ENCODE measurements around the gene FAM181A. TPM values are rescaled to one million over a fixed set of nuclear protein-coding genes. Genes with fewer than 3 reads are reported as not detected.

The FAM181A gene
- total and polyA plus RNA-seq, 2 experiments from 2014 or later, result not detected

DNA sequence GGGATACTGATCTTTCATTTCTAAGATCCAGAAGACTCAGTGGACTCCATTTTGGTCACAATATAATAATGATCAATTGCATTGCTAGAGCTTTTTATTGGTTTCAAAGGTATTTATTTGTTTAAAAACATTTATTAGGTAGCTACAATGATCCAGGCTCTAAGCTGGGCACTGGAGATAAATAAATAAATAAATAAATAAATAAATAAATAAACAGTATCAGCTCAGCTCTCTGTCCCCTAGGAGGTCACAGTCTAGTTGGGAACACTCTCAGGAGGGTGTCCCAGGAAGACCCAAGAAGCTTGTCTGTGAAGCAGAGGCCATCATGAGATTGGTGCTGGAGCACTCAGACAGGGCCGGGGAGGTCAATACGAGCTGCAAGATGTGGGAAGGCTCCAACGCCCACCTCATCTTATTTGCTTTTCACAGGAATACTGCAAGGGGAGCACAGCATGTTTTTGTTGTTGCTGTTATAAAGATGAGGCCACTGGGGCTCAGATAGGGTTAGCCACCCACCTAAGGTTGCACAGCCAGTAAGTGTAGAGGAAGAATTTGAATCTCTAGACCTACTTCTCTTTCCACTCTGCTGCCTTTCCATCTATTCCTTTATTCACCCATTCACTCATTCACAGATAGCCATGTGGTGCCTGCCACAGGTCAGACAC lies 33.8 kb downstream of the FAM181A start:
- ATAC-seq (no peak), DNase-seq (ENCODE audit: low spot score) (no peak)
- Mint-ChIP-seq H3K9me3 (no peaks in the 10 kb centered on the region), H3K27ac (no peak overlapping the region), H3K36me3 (ENCODE audit: low read depth) (no peaks in the 10 kb centered on the region), H3K4me1 (peaks cover 21% of the 10 kb centered on the region), H3K27me3 (ENCODE audit: insufficient read depth, low read depth, poor library complexity) (peaks cover 2% of the 10 kb centered on the region), H3K4me3 (no peak overlapping the region)
- Histone ChIP-seq H3K36me3 (ENCODE audit: insufficient read depth) (no peaks in the 10 kb centered on the region), H3K27ac (ENCODE audit: low read depth) (no peak overlapping the region), H3K4me2 (no peak overlapping the region), H4K20me1 (replicated peaks; ENCODE audit: insufficient read depth) (no peaks in the 10 kb centered on the region), H3K4me3 (no peak overlapping the region), H3K9me2 (ENCODE audit: insufficient read depth) (0 out of 2 replicates have a peak, but pooled peaks cover 5% of the 10 kb centered on the region), H2AFZ (no peak overlapping the region), H3K4me1 (ENCODE audit: insufficient read depth) (no peaks in the 10 kb centered on the region), H3K27me3 (ENCODE audit: insufficient read depth) (no peaks in the 10 kb centered on the region), H3F3A (replicated peaks; ENCODE audit: low read depth) (no peaks in the 10 kb centered on the region), H3K79me2 (replicated peaks; ENCODE audit: insufficient read depth) (no peaks in the 10 kb centered on the region)
- TF ChIP-seq, protein P1, sequence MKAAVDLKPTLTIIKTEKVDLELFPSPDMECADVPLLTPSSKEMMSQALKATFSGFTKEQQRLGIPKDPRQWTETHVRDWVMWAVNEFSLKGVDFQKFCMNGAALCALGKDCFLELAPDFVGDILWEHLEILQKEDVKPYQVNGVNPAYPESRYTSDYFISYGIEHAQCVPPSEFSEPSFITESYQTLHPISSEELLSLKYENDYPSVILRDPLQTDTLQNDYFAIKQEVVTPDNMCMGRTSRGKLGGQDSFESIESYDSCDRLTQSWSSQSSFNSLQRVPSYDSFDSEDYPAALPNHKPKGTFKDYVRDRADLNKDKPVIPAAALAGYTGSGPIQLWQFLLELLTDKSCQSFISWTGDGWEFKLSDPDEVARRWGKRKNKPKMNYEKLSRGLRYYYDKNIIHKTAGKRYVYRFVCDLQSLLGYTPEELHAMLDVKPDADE (IDR thresholded peaks at IDR 0.05), result no peak
- TF ChIP-seq ZNF114 (CRISPR knock-in tag; IDR thresholded peaks at IDR 0.05) (no peak), STAT1 (IDR thresholded peaks at IDR 0.05; ENCODE audit: unreplicated experiment) (no peak), CREB1 (CRISPR knock-in tag; IDR thresholded peaks at IDR 0.05; ENCODE audit: low read depth) (no peak), EZH2phosphoT487 (IDR thresholded peaks at IDR 0.05; ENCODE audit: unreplicated experiment) (no peak), POLR2AphosphoS5 (IDR thresholded peaks at IDR 0.05; ENCODE audit: low read depth) (no peak), EZH2 (IDR thresholded peaks at IDR 0.05; ENCODE audit: low read depth, unreplicated experiment) (no peak), ZNF331 (CRISPR knock-in tag; IDR thresholded peaks at IDR 0.05; ENCODE audit: low read depth) (no peak), NANOG (IDR thresholded peaks at IDR 0.05; ENCODE audit: borderline replicate concordance) (no peak), JUNB (IDR thresholded peaks at IDR 0.05; ENCODE audit: unreplicated experiment) (no peak)
- TF ChIP-seq, protein P2, sequence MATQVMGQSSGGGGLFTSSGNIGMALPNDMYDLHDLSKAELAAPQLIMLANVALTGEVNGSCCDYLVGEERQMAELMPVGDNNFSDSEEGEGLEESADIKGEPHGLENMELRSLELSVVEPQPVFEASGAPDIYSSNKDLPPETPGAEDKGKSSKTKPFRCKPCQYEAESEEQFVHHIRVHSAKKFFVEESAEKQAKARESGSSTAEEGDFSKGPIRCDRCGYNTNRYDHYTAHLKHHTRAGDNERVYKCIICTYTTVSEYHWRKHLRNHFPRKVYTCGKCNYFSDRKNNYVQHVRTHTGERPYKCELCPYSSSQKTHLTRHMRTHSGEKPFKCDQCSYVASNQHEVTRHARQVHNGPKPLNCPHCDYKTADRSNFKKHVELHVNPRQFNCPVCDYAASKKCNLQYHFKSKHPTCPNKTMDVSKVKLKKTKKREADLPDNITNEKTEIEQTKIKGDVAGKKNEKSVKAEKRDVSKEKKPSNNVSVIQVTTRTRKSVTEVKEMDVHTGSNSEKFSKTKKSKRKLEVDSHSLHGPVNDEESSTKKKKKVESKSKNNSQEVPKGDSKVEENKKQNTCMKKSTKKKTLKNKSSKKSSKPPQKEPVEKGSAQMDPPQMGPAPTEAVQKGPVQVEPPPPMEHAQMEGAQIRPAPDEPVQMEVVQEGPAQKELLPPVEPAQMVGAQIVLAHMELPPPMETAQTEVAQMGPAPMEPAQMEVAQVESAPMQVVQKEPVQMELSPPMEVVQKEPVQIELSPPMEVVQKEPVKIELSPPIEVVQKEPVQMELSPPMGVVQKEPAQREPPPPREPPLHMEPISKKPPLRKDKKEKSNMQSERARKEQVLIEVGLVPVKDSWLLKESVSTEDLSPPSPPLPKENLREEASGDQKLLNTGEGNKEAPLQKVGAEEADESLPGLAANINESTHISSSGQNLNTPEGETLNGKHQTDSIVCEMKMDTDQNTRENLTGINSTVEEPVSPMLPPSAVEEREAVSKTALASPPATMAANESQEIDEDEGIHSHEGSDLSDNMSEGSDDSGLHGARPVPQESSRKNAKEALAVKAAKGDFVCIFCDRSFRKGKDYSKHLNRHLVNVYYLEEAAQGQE (IDR thresholded peaks at IDR 0.05; ENCODE audit: unreplicated experiment), result no peak
- TF ChIP-seq, protein P3, sequence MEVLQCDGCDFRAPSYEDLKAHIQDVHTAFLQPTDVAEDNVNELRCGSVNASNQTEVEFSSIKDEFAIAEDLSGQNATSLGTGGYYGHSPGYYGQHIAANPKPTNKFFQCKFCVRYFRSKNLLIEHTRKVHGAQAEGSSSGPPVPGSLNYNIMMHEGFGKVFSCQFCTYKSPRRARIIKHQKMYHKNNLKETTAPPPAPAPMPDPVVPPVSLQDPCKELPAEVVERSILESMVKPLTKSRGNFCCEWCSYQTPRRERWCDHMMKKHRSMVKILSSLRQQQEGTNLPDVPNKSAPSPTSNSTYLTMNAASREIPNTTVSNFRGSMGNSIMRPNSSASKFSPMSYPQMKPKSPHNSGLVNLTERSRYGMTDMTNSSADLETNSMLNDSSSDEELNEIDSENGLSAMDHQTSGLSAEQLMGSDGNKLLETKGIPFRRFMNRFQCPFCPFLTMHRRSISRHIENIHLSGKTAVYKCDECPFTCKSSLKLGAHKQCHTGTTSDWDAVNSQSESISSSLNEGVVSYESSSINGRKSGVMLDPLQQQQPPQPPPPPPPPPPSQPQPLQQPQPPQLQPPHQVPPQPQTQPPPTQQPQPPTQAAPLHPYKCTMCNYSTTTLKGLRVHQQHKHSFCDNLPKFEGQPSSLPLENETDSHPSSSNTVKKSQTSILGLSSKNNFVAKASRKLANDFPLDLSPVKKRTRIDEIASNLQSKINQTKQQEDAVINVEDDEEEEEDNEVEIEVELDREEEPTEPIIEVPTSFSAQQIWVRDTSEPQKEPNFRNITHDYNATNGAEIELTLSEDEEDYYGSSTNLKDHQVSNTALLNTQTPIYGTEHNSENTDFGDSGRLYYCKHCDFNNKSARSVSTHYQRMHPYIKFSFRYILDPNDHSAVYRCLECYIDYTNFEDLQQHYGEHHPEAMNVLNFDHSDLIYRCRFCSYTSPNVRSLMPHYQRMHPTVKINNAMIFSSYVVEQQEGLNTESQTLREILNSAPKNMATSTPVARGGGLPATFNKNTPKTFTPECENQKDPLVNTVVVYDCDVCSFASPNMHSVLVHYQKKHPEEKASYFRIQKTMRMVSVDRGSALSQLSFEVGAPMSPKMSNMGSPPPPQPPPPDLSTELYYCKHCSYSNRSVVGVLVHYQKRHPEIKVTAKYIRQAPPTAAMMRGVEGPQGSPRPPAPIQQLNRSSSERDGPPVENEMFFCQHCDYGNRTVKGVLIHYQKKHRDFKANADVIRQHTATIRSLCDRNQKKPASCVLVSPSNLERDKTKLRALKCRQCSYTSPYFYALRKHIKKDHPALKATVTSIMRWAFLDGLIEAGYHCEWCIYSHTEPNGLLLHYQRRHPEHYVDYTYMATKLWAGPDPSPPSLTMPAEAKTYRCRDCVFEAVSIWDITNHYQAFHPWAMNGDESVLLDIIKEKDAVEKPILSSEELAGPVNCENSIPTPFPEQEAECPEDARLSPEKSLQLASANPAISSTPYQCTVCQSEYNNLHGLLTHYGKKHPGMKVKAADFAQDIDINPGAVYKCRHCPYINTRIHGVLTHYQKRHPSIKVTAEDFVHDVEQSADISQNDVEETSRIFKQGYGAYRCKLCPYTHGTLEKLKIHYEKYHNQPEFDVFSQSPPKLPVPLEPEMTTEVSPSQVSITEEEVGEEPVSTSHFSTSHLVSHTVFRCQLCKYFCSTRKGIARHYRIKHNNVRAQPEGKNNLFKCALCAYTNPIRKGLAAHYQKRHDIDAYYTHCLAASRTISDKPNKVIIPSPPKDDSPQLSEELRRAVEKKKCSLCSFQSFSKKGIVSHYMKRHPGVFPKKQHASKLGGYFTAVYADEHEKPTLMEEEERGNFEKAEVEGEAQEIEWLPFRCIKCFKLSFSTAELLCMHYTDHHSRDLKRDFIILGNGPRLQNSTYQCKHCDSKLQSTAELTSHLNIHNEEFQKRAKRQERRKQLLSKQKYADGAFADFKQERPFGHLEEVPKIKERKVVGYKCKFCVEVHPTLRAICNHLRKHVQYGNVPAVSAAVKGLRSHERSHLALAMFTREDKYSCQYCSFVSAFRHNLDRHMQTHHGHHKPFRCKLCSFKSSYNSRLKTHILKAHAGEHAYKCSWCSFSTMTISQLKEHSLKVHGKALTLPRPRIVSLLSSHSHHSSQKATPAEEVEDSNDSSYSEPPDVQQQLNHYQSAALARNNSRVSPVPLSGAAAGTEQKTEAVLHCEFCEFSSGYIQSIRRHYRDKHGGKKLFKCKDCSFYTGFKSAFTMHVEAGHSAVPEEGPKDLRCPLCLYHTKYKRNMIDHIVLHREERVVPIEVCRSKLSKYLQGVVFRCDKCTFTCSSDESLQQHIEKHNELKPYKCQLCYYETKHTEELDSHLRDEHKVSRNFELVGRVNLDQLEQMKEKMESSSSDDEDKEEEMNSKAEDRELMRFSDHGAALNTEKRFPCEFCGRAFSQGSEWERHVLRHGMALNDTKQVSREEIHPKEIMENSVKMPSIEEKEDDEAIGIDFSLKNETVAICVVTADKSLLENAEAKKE (CRISPR knock-in tag; IDR thresholded peaks at IDR 0.05), result no peak
- TF ChIP-seq, protein P4, sequence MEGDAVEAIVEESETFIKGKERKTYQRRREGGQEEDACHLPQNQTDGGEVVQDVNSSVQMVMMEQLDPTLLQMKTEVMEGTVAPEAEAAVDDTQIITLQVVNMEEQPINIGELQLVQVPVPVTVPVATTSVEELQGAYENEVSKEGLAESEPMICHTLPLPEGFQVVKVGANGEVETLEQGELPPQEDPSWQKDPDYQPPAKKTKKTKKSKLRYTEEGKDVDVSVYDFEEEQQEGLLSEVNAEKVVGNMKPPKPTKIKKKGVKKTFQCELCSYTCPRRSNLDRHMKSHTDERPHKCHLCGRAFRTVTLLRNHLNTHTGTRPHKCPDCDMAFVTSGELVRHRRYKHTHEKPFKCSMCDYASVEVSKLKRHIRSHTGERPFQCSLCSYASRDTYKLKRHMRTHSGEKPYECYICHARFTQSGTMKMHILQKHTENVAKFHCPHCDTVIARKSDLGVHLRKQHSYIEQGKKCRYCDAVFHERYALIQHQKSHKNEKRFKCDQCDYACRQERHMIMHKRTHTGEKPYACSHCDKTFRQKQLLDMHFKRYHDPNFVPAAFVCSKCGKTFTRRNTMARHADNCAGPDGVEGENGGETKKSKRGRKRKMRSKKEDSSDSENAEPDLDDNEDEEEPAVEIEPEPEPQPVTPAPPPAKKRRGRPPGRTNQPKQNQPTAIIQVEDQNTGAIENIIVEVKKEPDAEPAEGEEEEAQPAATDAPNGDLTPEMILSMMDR (conservative IDR thresholded peaks at IDR 0.05; ENCODE audit: low read depth in 2 of 2), result no peak
